Measurements from ENCODE around the gene S100A10.

DNA sequence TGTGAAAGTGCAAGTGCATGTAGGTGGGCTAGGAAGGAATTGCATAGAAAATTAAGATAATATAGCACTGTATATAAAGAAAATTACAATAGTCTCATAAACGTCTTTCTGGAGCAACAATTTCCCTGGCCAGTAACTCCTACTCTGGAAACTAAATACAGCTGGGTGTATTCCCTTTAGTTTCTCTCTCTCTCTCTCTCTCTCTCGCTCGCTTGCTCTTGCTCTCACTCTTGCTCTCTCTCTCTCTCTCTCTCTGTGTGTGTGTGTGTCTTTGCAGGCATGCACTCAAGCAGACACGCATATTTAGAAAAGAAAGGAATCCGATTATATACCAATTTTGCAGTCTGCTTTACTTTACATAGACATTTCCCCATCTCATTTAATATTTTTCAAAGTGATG lies 14.7 kb downstream of the S100A10 start:
- no peak for TF ChIP-seq EZH2 (IDR thresholded peaks at IDR 0.05)
- no peak for TF ChIP-seq POLR2AphosphoS5 (IDR thresholded peaks at IDR 0.05; ENCODE audit: borderline replicate concordance, low read depth, low read length)
- TF ChIP-seq FOXP2 (optimal IDR thresholded peaks at IDR 0.05; ENCODE audit: control extremely low read depth, extremely low read length, insufficient read depth): no peak

All from SK-N-MC (cell line).